HG03575 (cell line): ENCODE measurements around the gene RALGPS1.
"Not testable (repeated sequence)": the region's sequence is repeated elsewhere in the genome, so short reads cannot be mapped to it uniquely, and the experiment has no call there.

Source experiments
- ATAC-seq: cut with Tn5 transposase; IDR thresholded peaks from one replicate; pipeline ENCODE4 v1.9.1; 2021; ENCODE audit not compliant: unreplicated experiment, insufficient number of reproducible peaks, low FRiP score; ENCODE audit errors: extremely low read depth

The RALGPS1 gene

GRCh38 chr9:127170103-127170502 lies 255.5 kb downstream of the RALGPS1 start:
- ATAC-seq: no peak

GRCh38 chr9:127170652-127171051 lies 256.1 kb downstream of the RALGPS1 start:
- ATAC-seq: no peak

GRCh38 chr9:127171348-127171747 lies 256.8 kb downstream of the RALGPS1 start:
- ATAC-seq: not testable (repeated sequence)

- ATAC-seq: no peak
These were observed 257.6 kb downstream of the RALGPS1 start for GRCh38 chr9:127172066-127172707.

- no peak for ATAC-seq
These were observed 258.5 kb downstream of the RALGPS1 start for GRCh38 chr9:127173063-127173462.

- no peak for ATAC-seq
These were observed 260.1 kb downstream of the RALGPS1 start for GRCh38 chr9:127174386-127175318.

- no peak for ATAC-seq
These were observed 260.7 kb downstream of the RALGPS1 start for GRCh38 chr9:127175319-127175715.

- ATAC-seq: no peak
These were observed 261.2 kb downstream of the RALGPS1 start for GRCh38 chr9:127175764-127176163.

- no peak for ATAC-seq
These were observed 262.0 kb downstream of the RALGPS1 start for GRCh38 chr9:127176631-127177030.

GRCh38 chr9:127177231-127177630 lies 262.6 kb downstream of the RALGPS1 start:
- ATAC-seq: no peak

- no peak for ATAC-seq
These were observed 263.2 kb downstream of the RALGPS1 start for GRCh38 chr9:127177665-127178265.

GRCh38 chr9:127178686-127179632 lies 264.4 kb downstream of the RALGPS1 start:
- ATAC-seq: no peak

GRCh38 chr9:127179633-127180441 lies 265.3 kb downstream of the RALGPS1 start:
- no peak for ATAC-seq

GRCh38 chr9:127180457-127181314 lies 266.1 kb downstream of the RALGPS1 start:
- ATAC-seq: no peak

GRCh38 chr9:127181315-127181580 lies 266.7 kb downstream of the RALGPS1 start:
- ATAC-seq: no peak

GRCh38 chr9:127181595-127182190 lies 267.1 kb downstream of the RALGPS1 start:
- no peak for ATAC-seq
